Heart left ventricle (tissue), 16 donors: ENCODE results near the gene POFUT2. TPM values are rescaled to one million over a fixed set of nuclear protein-coding genes. Genes with fewer than 3 reads are reported as not detected.

Experiments used
- ATAC-seq, 4 donors: fragments of 200-7000 bp; cut with Tn5 transposase; one replicate each; pipeline ENCODE4 v1.9.1; 2020 to 2022; ENCODE audit warnings: moderate library complexity in 4 of 4, mild to moderate bottlenecking in 3 of 4, moderate number of reproducible peaks in 1 of 4
- DNase-seq, 5 donors: peaks; one replicate each; pipeline ENCODE4 v3.0.0-alpha.2; 2020
- H3K27ac ChIP-seq, 12 donors: fragments of 200-600 bp; sonication (generic) in 4 of 12; one replicate each; pipeline versions ENCODE4 v1.5.0 to v1.8.0; 2016 to 2022; ENCODE audit warnings: mild to moderate bottlenecking in 2 of 12
- H3K27me3 ChIP-seq, 9 donors: fragments of 200-600 bp; sonication (generic) in 2 of 9; one replicate each; pipeline versions ENCODE4 v1.5.1 to v1.8.0; 2016 to 2022; ENCODE audit warnings: mild to moderate bottlenecking in 3 of 9
- H3K36me3 ChIP-seq, 9 donors: fragments of 200-600 bp; sonication (generic) in 2 of 9; one replicate each; pipeline versions ENCODE4 v1.5.0 to v1.8.0; 2018 to 2022; ENCODE audit warnings: mild to moderate bottlenecking in 2 of 9
- H3K4me1 ChIP-seq, 12 donors: fragments of 200-600 bp; sonication (generic) in 4 of 12; one replicate each; pipeline versions ENCODE4 v1.5.0 to v1.8.0; 2016 to 2022; ENCODE audit warnings: mild to moderate bottlenecking in 3 of 12
- H3K4me3 ChIP-seq, 12 donors: fragments of 200-600 bp; sonication (generic) in 4 of 12; one replicate each; pipeline versions ENCODE4 v1.5.0 to v1.8.0; 2017 to 2022; ENCODE audit warnings: mild to moderate bottlenecking in 9 of 12, moderate library complexity in 4 of 12
- H3K9me3 ChIP-seq, 12 donors: fragments of 200-600 bp; sonication (generic) in 4 of 12; one replicate each; pipeline versions ENCODE4 v1.5.0 to v1.8.0; 2016 to 2022; ENCODE audit warnings: mild to moderate bottlenecking in 1 of 12
- CTCF ChIP-seq, 12 donors: fragments of 200-600 bp; sonication (generic) in 4 of 12; IDR thresholded peaks; one replicate each; pipeline versions ENCODE4 v1.5.0 to v1.8.0; 2018 to 2022; ENCODE audit warnings: antibody characterized with exemption in 12 of 12, mild to moderate bottlenecking in 5 of 12
- POLR2A ChIP-seq, 2 donors: fragments of 450-650 bp; IDR thresholded peaks; one replicate each; pipeline ENCODE4 v1.6.1; 2017; ENCODE audit warnings: antibody characterized with exemption in 2 of 2, mild to moderate bottlenecking in 2 of 2, moderate library complexity in 2 of 2
- WGBS, 4 donors: extraction: QIAGEN DNeasy Blood & Tissue Kit in 2 of 4; methylation state at CpG; one replicate each; pipeline versions ENCODE4 v1.1.5 to v1.1.7; 2013 to 2018; 5-methylcytosine and 5-hydroxymethylcytosine counted together
- intact Hi-C, 10 donors: fragments of 100-400 bp; cut with DNase I; formaldehyde crosslinking; loops; one replicate each; pipeline versions ENCODE4 v1.11.1 to v1.14.2; 2022
- polyA plus RNA-seq, 2 donors: library from polyadenylated mRNA; stranded (reverse); fragments of 200-250 nt; gene quantifications; one replicate each; pipeline ENCODE4 v1.2.3, GENCODE V29; 2013
- total RNA-seq, 9 donors: library from RNA; depleted of rRNA in 2 of 9; stranded (reverse); fragments of >200 nt in 2 of 9; fragmentation: NEBNext Ultra II Directional in 3 of 9; extraction: Animal tissue kit (Norgen Biotek cat#: 25700) in 3 of 9; gene quantifications; one replicate each; pipeline versions ENCODE4 v1.1.0 to v1.2.4, GENCODE V29; 2016 to 2023
- donor health status: ischemic (EF 13 %, LVEDD 7.1; RV severe dilation, severe dysfunction).
- donor health status: healthy with polysubstance abuse.
- donor health status: DM: no; HTN: yes; CAD: no.
- donor health status: DM: no; HTN: no; CAD: no.
- donor health status: ischemic (EF 25% LVEDD 6.9; RV normal size, moderate dysfunction).
- donor health status: ischemic (EF 25% LVEDD 5.7; RV mildly dilated, moderate dysfunction).
- donor health status: healthy.
- donor health status: DM: yes; HTN: yes; CAD: no.
- donor health status: ischemic (EF 35%, LVEDD 5.7; RV mildly dilated, moderate dysfunction).
- donor health status: nonischemic (EF 11% LVEDD 7.7; RV severe dilation, severe dysfunction).
- donor health status: DM: yes; HTN: yes; CAD: no.
- donor health status: PGD.
- donor health status: ischemic (EF 29% LVEDD 5.4; RV normal size, mild dysfunction).
- donor health status: nonischemic (EF 23%, LVEDD 6.1; RV moderate dilation, normal function).

Gene POFUT2
- total and polyA plus RNA-seq, 11 donors: 10.8 to 25.8 (median 18.5) TPM

- 66 to 76% (median 74%) methylated on average over 30 to 34 of the region's 34 CpGs for WGBS, 4 donors
- Histone ChIP-seq H3K36me3 (no peaks in the 10 kb centered on the region), H3K27ac (peak overlapping the region; percentile 43 to 98 (median 88)), H3K27me3 (no peaks in the 10 kb centered on the region), H3K4me3 (peak overlapping the region in 1 of 12 donors; percentile 32), H3K9me3 (peaks cover 0 to 2% (median 0%) of the 10 kb centered on the region in 12 donors), H3K4me1 (peaks cover 15 to 60% (median 46%) of the 10 kb centered on the region in 12 donors)
- DNase-seq (peak in 2 of 5 donors; percentile 20 to 64), ATAC-seq (no peak)
- intact Hi-C loops: loop anchor here in 6 of 10 donors (1.0 to 10.0 kb wide), 4 partner anchors 55 to 64 kb away; no protein-coding TSS in a partner anchor
- TF ChIP-seq POLR2A (IDR thresholded peaks at IDR 0.05): no peak
- no peak for TF ChIP-seq CTCF (IDR thresholded peaks at IDR 0.05)
These were observed 12.4 kb upstream of the POFUT2 start for GRCh38 chr21:45299864-45300785.

GRCh38 chr21:45299026-45299863 is 11.6 kb upstream of the POFUT2 start:
- H3K27me3 ChIP-seq: no peaks in the 10 kb centered on the region
- H3K4me1 ChIP-seq: peaks cover 17 to 69% (median 52%) of the 10 kb centered on the region in 12 donors
- no peaks in the 10 kb centered on the region for H3K36me3 ChIP-seq
- peak overlapping the region in 1 of 12 donors; percentile 32 for H3K4me3 ChIP-seq
- WGBS, 4 donors: 46 to 49% (median 46%) methylated on average over 22 of the region's 22 CpGs
- intact Hi-C loops: loop anchor here in 1 of 10 donors (1.0 kb wide), 1 partner anchor 65 kb away; no protein-coding TSS in a partner anchor
- ATAC-seq (peak; percentile 26 to 61 (median 44)), DNase-seq (peak; percentile 67 to 84 (median 82))
- TF ChIP-seq CTCF (IDR thresholded peaks at IDR 0.05) (no peak), POLR2A (IDR thresholded peaks at IDR 0.05) (no peak)
- H3K27ac ChIP-seq: peak overlapping the region; percentile 43 to 98 (median 88)
- H3K9me3 ChIP-seq: peaks cover 0 to 2% (median 0%) of the 10 kb centered on the region in 12 donors

- Histone ChIP-seq H3K9me3 (peaks cover 0 to 2% (median 0%) of the 10 kb centered on the region in 12 donors), H3K4me1 (peaks cover 25 to 78% (median 62%) of the 10 kb centered on the region in 12 donors), H3K27ac (peak overlapping the region in 8 of 12 donors; percentile 86 to 98 (median 94)), H3K4me3 (no peak overlapping the region), H3K36me3 (no peaks in the 10 kb centered on the region), H3K27me3 (no peaks in the 10 kb centered on the region)
- TF ChIP-seq CTCF (IDR thresholded peaks at IDR 0.05) (no peak), POLR2A (IDR thresholded peaks at IDR 0.05) (no peak)
- intact Hi-C loops: no loop called here
- WGBS, 4 donors: 78 to 88% (median 86%) methylated on average over 4 of the region's 4 CpGs
- ATAC-seq: no peak
- no peak for DNase-seq
These were observed 10.2 kb upstream of the POFUT2 start for GRCh38 chr21:45297869-45298268.
